ENCODE measurements around the gene IGSF9.

GRCh38 chr1:159991513-159991912, 46.1 kb upstream of the IGSF9 start:
- TF ChIP-seq POLR2AphosphoS5 (IDR thresholded peaks at IDR 0.05) (no peak), CTCF (IDR thresholded peaks at IDR 0.05) (no peak), EP300 (IDR thresholded peaks at IDR 0.05) (no peak)
